Ammon's horn (tissue), 1 donor: ENCODE data around the gene MCEE.

ENCODE experiments used
- DNase-seq: peaks from one replicate; pipeline ENCODE4 v3.0.0-alpha.2; 2016; ENCODE audit warnings: low spot score

The MCEE gene

DNA sequence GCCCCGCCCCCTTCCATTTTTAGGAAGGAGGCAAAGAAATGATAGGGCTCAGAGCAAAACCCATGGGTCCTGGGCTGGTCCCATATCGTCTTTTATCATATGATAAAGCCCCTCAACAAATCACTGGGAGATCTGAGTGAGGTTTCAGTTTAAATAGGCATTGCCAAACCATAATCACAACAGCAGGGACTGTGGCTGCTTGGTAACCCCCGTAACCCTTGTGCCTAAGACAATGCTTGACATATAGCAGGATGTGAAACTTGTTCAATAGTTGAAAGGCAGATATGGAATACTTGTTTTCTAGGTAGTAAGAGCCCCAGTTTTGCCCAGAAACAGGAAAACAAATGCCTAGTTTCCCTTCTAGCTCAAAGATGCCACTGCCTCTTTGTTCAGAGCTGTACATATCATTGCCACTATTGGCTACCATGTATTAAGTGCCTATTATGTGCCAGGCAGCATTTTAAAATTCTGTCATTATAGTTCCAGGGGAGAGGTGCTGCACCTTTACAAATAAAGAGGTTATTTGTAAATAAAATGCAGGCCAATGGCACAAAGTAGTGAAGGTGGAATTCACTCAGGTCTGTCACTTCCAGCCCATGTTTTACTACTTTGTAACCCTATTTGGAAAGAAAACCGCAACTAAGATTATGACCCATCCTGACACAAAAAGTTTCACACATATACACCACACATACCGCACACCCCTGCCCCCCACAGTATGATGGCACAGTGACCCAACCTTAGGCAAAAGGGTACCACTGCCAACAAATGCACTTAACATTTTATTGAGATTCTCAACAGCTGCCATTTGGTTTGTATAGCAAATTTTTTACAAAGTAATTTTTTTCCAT is 47.4 kb downstream of the MCEE start:
- DNase-seq = no peak

DNA sequence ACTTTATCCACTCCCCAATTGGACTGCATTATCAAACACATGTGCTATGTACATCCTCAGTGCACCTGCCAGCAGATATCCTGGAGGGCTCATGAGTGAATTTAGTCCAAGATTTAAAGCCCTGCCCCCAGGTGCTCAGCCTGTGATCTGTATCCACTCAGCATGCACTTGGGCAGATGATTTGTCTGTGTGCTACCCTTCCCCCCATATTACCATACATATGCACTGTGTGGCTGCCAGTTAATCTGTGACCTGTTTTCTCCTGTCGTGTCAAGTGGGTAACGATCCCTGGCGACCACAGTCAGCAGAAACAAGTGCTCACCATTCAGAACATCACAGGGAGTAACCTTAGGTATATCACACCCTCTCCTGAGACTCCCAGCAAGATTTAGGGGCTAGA is 51.4 kb downstream of the MCEE start:
- no peak for DNase-seq

- DNase-seq = no peak
These were observed 55.1 kb downstream of the MCEE start for GRCh38 chr2:71074893-71075395.

DNA sequence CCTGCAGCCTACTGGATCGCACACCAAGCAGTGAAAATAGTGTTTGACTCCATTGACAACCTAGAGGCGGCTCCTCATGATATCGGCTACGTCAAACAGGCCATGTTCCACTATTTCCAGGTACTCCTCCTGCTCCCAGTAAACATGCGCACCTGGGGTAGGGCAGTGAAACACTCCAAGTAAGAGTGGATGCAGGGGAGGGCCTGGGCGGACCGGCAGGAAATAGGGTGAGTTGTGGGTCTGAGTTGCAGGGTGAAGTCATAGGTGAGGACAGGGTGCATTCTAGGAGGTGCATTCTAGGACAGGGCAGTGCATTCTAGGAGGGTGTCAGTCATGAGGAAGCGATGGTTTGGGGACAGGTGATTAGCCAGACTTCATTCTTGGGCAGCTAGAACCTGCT is 56.6 kb downstream of the MCEE start:
- no peak for DNase-seq

DNA sequence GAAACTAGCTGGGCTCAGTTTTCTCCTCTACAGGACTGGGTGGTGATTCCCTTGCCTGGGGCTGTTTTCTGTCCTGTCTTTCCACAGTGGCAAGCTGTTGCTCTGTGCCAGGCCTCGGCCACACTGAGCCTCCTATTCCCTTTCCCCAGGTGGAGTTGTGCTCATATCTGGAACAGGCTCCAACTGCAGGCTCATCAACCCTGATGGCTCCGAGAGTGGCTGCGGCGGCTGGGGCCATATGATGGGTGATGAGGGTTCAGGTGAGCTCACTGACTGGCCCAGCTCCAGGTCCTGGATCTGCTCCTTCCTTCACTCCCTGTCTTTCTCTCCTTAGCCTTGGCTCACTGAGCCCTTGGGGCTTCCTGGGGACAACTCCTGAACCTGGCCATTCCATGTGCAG is 57.5 kb downstream of the MCEE start:
- no peak for DNase-seq

- DNase-seq = peak; percentile 67
These were observed 58.2 kb downstream of the MCEE start for GRCh38 chr2:71071681-71072398.

DNA sequence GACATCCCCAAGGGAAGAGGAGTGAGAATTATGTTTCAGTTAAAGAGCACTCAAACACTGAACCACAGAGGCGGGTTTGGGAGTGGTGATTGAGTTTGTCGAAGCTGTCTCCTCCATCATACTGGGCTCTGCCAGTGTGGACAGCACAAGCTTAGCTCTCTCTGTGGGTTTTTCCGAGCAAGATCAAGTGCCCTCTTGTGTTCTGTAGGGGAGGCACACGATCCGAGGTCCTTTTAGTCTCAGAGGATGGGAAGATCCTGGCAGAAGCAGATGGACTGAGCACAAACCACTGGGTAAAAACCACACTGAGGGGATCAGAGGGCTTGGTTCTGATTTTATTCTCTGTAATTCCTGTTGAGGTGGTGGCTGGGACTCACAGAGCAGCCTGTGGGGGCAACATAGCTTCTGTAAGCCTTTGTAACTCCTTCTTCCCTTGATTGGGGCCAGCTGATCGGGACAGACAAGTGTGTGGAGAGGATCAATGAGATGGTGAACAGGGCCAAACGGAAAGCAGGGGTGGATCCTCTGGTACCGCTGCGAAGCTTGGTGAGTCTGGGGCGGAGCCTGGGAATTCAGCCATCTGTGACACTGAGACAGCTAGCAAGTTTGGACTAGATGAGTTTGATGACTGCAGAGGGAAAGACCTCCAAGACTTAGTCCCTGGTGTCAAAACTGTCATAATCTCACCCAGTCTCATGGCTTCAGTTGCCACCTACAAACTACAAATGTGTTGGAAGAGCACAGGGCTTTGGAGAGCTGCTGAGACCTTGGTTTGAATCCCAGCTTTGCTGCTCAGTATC is 59.5 kb downstream of the MCEE start:
- DNase-seq = peak; percentile 63

GRCh38 chr2:71069376-71069775 is 60.7 kb downstream of the MCEE start:
- no peak for DNase-seq

DNA sequence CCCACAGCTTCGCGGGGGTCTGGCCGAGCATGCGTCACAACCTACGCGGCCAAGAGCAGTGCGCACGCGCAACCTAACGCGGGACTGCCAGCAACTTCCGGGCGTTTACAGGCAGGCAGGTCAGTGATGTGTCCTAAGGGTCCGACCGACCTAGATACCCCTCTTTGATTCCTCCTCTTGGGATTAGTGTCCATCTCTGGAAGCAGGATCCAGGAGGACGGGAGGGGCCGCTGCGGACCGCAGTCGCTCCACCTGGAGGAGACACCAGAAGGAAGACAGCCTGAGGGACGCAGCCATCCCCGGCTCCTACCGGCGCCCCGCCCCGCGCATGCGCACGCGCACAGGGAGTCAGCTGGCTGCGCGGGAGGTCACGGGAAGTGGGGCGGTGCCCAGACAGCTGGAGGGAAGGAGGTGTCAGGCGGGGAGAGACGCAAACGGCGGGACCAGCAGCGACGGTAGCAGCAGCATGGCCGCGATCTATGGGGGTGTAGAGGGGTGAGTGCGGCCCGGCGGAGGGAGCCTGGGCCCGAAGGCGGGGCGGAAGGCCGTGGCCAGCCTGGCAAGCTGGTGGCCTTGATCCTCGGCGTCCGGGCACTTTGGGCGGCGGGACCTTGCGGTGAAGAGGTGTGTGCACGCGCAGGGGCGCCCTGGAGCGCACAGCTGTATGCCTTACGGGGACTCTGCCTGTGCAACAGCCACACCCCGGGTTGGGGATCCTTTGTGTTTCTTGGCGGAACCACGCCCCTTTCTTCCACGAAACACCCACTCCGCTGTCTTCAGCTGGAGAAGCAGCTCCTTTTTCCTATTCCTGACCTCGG is 61.6 kb downstream of the MCEE start, which contains the start of gene NAGK:
NAGK (plus strand) TSS at position 431 of the 818 bp plus-strand sequence; CDS start at position 467, 36 bp downstream.
- DNase-seq = peak; percentile 97

DNA sequence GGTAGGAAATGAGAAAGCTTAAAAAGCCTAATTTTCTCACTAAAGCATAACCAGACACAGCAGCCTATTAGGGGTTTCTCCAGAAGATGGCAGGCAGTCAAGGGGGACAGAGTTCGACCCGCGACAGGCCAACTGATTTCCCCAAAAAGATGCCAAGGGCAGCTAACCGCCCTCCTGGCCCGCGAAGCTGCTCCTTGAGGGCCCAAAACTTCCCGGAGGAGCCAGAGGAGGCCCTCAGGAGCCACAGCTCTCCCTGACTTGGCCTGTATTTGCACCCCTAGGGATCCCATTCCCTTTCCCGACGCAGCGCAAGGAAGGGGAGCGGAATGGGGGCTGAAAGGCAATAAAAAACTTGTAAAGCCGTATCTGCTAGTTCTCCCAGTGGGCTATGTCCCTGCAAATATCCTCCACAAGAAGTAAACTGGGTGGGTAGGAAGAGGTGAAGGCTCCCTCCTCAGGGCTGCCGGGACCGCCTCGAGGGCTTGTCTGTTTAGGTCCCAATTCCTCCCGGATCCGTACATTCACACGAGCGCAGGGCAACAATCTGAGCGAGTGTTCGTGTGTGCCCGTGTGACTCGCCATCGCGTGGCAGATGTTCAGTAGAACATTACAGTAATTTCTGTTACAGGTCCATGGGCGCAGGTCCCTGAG is 62.3 kb downstream of the MCEE start:
- no peak for DNase-seq

DNA sequence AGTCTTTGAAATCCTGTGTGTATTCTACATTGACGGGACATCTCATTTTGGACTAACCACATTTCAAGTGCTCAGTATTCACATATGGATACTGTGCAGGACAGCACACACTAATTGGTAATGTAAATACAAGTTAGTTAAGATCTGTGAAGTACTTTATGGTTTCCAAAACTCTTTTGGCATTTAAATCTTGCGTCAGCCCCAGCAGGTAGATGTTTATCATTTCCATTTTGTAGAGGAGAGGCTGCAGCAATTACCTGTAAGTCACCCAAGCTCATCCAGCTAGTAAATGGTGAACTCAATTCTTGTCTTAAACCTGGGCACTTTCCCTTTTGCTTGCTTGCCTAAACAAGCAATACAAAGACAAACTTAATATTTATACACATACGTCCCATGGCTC is 63.2 kb downstream of the MCEE start:
- DNase-seq = no peak

- peak; percentile 71 for DNase-seq
These were observed 65.0 kb downstream of the MCEE start for GRCh38 chr2:71064754-71065621.

GRCh38 chr2:71064110-71064611 is 65.9 kb downstream of the MCEE start:
- no peak for DNase-seq

GRCh38 chr2:71063216-71063615 is 66.8 kb downstream of the MCEE start:
- no peak for DNase-seq

DNA sequence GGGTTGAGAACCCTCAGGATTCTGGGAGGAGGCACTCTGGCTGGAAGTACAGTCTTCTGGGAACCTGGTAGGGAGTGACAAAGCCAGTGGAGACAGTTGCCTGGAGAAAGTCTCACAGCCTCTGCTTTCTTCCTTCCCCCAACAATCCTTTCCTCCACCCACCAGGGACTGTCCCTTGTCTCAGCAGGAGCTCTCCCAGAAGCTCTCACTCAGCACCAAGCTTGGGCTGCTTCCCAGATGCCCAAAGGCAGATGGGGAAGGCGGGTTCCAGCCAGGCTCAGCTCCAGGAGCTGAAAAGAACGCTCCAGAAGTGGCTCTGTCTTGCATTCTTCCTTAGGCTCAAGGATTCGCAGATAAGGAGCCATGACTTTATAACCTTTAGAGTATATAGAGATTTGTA is 69.2 kb downstream of the MCEE start:
- DNase-seq = no peak

DNA sequence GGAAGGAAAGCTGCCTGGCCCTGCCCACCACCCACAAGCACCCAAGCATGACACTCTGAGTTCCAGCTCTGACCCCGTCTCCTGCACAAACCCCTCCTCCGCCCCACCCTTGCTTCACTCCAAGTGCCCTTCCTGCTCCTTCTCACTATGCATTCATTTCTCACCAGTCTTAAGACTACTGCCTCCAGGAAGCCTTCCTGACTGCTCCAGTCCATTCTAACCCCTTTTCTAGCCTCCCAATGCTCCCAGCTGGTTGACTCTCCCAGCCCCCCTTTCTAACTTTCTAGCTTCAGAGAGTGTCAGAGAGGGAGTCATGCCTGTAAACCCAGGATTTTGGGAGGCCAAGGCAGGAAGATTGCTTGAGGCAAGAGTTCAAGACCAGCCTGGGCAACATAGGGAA is 69.8 kb downstream of the MCEE start:
- no peak for DNase-seq
